Putamen (tissue), 1 donor: ENCODE data around the gene OR2A42.
"Not testable (repeated sequence)": the region's sequence is repeated elsewhere in the genome, so short reads cannot be mapped to it uniquely, and the experiment has no call there.

ENCODE experiments used
- DNase-seq: peaks from one replicate; pipeline ENCODE4 v3.0.0-alpha.2; 2016; ENCODE audit warnings: low spot score

The OR2A42 gene

DNA sequence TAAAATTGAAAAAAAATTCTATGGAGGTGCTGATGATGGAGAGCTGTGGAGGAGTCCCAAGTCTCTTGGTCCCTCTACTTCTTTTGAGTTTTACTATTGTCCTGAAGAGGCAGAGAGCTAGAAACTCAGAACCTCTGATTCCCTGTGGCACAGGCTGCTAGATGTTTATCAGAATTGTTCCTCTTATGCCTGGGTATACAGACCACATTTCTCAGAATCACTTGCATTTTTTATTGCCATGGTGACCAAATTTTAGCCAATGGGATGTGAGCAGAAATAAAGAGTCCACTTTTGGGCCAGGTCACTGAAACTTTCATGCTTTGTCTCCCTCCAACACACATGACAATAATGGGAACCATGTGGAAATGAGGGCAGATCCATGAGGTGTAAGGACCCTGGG, 15.7 kb downstream of the OR2A42 start:
- DNase-seq, result not testable (repeated sequence)

DNA sequence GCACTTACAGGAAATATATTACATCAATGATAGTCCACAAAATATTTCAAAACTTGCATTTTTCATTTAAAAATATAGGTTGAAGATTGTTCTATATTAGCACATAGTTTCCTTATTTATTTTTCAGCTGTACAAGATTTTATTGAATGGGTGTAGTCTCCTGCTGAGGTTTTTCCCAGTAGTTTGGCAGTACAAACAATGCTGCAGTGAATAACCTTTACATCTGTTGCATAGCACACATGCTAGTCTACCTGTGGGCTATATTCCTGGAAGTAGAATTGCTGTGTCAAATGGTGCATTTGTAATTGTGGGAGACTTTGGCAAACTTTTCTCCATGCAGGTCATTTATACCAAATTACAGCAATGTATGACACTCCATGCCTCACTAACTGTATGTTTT, 18.9 kb downstream of the OR2A42 start:
- not testable (repeated sequence) for DNase-seq

DNA sequence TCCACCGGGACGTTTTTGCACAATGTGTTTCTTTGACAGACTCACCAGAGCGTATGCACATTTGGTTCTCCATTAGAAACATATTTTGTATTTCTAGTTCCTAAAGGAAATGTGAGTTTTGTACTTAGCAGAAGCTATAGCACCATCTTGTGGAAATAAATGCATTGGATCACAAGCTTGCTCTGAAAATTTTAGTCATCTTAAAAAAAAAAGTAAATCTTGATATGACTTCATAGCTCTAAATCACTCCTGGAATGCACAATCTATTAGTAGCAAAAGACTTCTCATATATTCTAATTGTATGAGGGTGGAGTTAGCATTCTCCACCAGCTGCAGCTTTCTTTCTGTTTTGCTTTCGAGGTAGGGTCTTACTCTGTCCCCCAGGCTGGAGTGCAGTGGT, 20.3 kb downstream of the OR2A42 start:
- not testable (repeated sequence) for DNase-seq

DNA sequence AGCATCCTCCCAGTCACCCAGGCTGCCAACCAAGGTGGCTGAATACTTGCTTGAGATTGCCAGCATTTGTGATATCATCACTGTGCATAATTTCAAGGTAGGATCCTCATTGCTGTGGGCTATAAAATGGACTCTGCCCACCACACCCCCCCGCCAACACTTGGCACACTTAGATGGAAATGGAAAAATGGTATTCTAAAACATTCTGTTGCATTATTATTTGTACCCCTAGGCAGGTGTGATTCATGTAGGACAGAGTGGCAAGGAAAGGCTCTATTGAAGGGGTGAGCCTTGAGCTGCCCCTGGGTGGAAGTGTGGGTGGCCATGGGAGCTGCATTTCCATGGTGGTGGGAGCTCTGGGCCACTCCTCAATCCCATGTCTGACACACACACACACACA, 20.8 kb downstream of the OR2A42 start:
- DNase-seq, result not testable (repeated sequence)

DNA sequence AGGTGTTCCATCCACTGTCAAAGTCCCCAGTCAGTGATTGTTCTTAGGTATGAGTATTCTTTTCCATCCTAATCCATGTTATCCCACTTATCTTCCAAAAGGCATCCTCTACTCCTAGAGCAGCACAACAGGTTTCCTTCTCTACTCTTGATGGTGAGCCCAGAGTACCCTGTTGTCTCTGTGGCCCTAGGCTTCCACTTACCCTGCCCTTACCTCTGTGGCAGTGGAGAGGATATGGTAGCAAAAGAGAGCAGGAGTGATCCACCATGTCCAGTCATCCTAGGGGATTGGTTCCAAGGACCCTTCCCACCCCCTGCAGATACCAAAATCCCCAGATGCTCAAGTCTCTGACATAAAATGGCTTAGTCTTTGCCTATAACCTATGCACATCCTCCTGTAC, 22.2 kb downstream of the OR2A42 start:
- DNase-seq, result not testable (repeated sequence)

DNA sequence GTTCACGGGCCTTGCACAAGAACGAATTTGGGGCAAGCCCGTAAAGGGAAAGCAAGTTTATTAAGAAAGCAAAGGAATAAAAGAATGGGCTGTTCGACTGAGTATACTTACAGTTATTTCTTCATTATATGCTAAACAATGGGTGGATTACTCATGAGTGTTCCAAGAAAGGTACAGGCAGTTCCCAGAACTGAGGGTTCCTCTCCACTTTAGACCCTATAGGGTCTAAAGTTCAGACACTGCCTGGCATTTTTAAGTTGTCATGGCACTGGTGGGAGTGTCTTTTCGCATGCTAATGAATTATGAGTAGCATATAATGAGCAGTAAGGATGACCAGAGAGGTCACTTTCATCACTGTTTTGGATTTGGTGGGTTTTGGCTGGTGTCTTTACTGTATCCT, 34.1 kb downstream of the OR2A42 start:
- not testable (repeated sequence) for DNase-seq

DNA sequence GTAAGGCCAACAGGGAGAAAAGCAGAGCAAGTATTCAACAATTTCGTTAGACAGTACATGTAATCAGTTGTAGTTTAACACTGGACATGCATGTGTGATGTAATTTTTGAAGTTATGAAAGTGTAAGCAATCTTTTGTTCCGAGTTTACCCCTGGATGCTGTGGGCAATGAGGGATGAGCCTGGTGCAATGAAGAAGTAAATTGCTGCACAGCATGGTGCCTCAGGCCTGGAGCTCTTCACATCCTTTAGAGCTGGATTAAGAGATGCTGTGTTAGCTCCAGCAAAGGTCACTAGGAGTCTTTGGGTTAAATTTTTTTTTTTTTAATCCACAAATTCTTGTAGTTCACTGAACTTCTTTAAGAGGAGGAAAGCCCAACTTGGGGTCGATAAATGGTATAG, 36.3 kb downstream of the OR2A42 start:
- not testable (repeated sequence) for DNase-seq

DNA sequence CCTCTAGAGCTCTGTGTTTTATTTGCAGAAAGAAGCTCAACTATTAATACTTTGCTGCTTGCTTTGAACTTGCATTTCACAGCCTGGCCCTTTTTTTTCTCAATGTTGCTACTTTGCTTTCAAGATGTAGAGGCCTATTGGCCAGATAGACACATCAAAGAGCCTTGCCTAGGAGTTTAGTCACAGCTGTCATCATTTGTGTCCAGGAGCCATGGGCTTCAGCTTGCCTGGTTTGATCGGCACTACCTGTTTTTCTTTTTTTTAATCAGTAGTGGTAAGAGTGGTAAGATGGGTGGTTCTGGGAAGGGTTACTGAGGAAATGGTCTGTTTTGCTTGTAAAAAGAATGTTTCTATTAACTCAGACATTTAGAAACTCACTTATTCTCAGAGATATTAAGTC, 37.4 kb downstream of the OR2A42 start:
- DNase-seq, result not testable (repeated sequence)

DNA sequence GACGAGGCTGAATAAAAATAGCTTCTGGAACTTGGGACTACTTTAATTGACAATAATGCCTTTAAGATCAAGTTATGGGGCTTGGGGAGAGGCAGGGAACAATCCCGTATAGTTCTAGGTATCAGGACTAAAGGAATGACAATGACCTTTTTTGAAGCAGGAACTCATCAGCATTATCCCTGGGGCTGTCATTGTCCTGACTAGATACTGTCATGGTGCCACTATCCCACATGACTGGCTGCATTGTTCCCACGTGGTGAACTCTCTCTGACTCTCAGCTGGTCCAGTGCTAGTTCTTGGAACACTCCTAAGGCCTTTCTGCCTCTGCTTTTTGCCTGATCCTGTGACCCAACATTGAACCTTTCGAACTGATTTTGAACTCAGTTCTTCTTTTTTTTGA, 40.5 kb downstream of the OR2A42 start:
- DNase-seq, result not testable (repeated sequence)

DNA sequence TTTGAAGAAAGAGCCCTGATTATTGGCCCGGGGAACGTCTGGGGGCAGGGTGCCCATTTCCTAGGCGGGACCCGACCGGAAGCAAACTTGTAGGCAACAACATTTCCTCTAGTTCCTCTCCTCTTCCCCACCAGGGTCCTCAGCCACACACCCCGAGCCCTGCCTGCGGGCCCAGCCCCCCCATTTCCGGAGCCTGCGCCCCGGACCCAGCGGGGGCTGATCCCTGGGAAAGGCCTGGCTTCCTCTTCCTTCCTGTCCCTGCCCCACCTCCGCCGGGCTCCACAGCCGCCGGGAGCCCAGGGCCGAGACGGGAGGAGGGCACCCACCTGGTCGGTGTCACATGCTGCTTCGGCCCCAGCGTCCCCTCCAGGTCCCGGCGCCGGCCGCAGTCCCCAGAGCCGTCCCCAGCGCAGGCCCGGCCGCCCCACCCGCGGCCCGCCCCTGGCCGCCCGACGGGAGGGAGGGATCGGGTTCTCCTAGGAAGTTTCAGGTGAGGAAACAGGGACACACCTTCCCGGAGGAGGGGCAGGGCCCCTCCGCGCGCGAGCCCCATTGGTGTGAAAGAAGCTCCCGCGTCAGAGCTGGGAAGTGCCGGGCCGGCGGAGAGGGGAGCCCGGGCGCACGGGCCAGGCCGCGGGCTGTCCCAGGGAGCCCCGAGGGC, 44.1 kb downstream of the OR2A42 start, which contains the start of gene ARHGEF35:
Gene ARHGEF35, minus strand, starts transcription at position 622 of the 661 bp plus-strand sequence. CDS start 7,450 bp downstream, outside the sequence.
- not testable (repeated sequence) for DNase-seq

DNA sequence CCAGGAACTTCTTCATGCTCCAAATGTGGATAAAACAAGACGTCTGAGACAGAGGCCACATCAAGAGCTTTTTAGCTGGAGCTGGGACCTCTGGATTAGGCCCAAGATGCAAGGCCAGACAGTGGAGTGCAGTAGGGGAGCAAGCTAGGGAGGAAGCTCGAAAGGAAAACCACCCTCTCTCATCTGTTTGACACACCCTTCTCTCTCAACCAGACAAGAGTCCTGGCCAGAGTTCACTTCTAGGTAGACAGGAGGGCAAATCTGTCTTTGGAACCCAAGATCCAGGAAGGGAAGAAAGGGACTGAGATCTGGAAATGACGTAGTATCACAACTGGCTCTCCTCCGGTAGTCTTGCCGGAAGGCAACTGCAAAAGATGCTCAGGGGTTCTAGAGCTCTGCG, 45.0 kb downstream of the OR2A42 start:
- DNase-seq, result not testable (repeated sequence)

DNA sequence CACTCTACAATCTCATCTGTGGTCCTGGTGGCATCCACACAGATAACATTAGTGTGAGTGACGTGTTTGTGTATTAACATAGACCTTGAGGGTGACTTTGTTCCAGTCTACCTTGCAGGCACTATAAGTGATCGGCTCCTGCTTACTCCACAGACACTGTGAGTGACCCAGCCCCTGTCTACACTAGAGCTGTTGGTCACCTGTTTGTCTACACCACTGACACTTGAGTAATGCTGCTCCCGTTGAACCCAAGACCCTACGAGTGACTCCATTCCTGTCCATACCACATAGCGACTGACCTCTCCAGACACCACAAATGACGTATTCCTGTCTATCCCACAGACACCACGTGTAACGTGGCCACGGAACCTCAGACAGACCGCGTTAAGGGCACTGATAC, 45.6 kb downstream of the OR2A42 start:
- DNase-seq, result not testable (repeated sequence)

DNA sequence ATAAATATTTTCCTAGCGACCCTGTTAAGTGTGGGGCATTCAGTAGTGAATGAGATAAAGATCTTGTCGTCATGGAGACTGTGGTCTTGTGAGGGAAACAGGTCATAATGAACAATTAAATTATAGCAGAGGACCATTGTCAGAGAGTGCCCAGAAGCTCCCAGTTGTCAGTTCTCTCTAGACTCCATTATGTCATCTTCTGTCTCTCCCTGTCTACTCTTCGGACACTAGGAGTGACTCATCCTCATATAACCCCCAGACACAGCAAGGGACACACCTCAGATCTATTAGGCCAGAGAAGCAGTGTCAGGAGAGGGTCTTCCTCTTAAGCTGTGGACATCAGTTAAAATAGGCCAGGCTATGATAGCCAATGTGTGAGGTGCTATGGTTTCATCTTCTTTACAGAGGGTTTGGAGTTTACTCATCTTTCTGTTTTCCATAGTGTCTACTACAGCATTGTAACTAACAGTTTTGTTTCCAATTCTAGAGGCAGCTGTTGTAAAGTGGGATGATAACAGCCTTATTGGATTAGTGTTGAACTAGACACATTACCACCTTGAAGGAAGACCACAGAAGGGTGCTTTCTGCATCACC, 50.7 kb downstream of the OR2A42 start:
- not testable (repeated sequence) for DNase-seq

DNA sequence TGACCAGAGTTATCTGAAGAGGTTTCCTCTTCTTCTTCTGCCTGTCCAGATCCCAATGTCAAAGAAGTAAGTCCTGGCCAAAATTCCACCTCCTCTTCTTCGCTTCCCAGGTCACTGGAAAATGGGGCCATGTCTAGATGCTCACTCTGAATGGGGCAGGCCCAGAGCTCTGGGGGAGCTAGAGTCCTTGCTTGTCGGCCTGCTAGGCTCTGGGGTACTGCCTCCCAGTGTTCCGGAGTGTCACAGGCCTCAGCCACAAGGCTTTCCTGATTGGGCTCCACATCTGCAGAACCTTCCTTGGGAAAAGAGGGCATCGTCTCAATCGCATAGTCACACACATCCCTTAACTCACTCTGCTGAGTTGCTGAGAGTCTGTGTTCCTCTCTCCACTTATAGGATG, 51.6 kb downstream of the OR2A42 start:
- not testable (repeated sequence) for DNase-seq

DNA sequence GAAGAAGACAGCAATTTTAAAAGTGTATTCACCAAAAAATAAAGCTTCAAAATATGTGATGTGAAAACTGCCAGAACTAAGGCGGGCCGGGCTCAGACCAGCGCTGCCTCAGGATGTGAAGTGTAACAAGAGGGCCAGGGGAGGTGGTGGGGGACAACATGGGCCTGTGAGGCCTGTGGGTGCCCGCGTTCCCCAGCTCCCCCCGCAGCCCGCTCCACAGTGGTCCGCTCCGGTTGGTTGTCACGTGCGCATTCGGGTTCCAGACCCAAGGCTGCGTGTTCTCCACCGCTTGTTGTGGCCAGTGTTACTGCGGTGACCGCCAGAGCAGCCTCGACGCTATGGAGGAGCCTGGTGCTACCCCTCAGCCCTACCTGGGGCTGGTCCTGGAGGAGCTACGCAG, 56.2 kb downstream of the OR2A42 start, which contains the start of gene CTAGE4:
Gene CTAGE4, plus strand, starts transcription at position 301 of the 400 bp plus-strand sequence. Its CDS starts 38 bp downstream, at position 339.
- not testable (repeated sequence) for DNase-seq

DNA sequence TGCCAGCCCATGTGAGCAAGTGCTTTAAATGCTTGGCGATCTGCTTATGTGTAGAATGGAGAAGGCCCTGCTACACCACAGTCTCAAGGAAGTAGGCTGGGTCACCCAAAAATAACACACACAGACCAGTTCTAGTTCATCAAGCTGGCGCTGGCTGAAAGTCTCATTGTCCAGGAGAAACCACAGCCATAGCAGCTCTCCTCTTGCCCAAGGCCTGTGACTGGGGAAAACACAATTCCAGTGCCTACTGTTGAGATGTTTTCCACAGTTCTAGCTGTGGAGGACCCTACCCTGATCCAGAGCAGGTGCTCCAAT, 60.3 kb downstream of the OR2A42 start:
- DNase-seq, result not testable (repeated sequence)

DNA sequence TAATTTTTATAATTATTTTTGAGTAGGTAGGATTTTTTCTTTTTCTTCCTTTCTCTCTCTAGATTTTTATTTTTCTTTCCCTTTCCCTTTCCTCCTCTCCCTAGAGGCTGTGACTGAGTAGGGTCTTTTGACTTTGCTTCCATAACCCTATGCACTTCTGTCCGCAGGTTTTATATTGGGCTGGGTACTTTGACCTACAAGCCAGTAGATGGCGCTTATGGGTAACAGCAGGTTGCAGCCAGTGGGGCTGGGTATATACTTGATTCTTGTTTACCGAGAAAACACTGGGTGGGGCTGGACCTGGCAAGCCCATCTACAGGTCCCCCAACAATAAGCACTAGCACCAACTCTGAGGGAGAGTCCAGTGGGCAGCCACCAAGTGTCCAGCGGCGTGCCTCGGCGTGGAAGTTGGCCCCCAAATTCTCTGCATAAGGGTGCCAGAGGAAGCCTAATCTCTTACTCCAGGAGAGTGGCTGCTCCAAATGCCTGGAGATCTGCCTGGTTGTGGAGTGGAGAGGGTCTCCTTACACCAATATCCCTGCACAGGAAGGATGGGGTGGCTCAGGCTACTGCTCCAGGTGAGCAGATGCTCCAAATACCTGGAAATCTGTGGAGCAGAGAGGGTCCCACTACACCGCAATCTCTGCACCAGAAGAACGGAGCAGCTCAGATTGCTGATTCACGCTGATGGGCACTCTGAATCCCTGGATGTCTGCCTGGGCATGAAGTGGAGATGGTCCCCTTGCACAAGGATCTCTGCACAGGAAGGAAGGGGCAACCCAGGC, 60.8 kb downstream of the OR2A42 start:
- not testable (repeated sequence) for DNase-seq
